Renal pelvis (tissue), 4 donors: ENCODE results near the gene SLC12A7. TPM values are rescaled to one million over a fixed set of nuclear protein-coding genes. Genes with fewer than 3 reads are reported as not detected.

Experiments used
- DNase-seq: peaks from one replicate; pipeline ENCODE4 v3.0.0-alpha.2; 2013
- polyA plus RNA-seq, 3 donors: library from polyadenylated mRNA; unstranded; fragments of 120-200 nt; gene quantifications; one replicate each; pipeline ENCODE4 v1.2.1, GENCODE V29; 2013; ENCODE audit not compliant: insufficient read length in 3 of 3

SLC12A7 gene
- polyA plus RNA-seq, 3 donors = 41.3 to 50.2 (median 44.3) TPM

DNA sequence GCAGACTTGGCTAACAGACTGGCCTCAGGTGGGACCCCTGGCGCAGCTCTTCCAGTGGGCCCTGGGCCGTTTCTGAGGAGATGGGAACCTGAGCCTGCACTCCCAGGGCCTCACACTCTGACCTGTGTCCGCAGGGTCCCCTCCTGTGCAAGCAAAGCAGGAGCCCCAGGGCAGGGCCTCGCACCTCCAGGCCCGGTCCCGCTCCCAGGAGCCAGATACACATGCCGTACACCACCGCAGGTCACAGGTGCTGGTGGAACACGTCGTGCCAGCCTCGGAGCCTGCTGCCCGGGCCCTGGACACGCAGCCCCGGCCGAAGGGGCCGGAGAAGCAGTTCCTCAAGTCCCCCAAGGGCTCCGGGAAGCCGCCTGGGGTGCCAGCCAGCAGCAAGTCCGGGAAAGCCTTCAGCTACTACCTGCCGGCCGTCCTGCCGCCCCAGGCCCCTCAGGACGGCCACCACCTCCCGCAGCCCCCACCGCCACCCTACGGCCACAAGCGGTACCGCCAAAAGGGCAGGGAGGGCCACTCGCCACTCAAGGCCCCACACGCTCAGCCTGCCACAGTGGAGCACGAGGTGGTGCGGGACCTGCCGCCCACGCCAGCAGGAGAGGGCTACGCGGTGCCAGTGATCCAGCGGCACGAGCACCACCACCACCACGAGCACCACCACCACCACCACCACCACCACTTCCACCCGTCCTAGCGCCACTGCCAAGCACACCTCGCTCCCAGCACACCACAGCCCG is 74.0 kb downstream of the SLC12A7 start:
- DNase-seq = no peak

DNA sequence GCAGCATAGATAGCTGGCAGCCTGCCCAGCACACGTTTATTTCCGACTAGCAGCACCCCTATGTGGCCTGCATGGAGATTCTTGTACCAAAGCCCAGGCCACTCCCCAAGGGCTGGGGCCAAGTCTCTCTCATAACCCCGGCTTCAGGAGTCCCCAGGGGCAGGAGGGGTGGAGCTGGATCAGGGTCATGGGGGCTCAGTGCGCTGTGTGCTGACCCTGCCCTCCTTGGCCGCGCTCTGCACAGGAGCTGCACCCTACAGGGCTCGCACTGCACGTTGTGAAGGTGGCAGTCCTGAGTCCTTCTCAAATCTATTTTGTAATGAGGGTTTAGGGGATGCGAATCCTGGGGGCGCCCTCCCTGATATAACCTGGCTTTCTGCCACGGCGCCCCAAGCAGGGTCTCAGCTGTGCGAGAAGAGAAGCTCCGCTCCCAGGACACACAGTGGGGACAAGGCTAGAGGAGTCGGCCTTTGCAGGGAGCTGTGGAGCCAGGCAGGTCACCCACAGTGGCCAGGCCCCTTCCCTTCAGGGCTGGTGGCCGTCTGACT is 74.7 kb downstream of the SLC12A7 start:
- DNase-seq = no peak

DNA sequence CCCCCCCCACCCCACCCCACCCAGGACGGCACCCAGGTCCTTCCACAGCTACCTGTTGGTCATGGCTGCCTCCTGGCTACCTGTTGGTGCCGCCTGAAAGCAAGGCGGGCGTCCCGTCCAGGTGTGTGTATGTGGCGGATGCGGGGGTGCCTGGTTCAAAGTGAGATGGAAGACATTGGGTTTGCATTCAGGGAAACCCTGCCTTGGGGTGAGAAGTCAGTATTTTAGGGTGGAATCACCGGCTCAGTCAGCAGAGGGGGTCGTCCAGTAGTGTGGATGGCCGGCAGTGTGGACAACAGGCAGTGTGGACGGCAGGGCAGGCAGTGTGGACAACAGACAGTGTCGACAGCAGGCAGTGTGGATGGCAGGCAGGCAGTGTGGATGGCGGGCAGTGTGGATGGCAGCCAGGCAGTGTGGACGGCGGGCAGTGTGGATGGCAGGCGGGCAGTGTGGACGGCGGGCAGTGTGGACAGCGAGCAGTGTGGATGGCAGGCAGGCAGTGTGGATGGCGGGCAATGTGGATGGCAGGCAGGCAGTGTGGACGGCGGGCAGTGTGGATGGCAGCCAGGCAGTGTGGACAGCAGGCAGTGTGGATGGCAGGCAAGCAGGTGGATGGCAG is 75.2 kb downstream of the SLC12A7 start:
- no peak for DNase-seq

DNA sequence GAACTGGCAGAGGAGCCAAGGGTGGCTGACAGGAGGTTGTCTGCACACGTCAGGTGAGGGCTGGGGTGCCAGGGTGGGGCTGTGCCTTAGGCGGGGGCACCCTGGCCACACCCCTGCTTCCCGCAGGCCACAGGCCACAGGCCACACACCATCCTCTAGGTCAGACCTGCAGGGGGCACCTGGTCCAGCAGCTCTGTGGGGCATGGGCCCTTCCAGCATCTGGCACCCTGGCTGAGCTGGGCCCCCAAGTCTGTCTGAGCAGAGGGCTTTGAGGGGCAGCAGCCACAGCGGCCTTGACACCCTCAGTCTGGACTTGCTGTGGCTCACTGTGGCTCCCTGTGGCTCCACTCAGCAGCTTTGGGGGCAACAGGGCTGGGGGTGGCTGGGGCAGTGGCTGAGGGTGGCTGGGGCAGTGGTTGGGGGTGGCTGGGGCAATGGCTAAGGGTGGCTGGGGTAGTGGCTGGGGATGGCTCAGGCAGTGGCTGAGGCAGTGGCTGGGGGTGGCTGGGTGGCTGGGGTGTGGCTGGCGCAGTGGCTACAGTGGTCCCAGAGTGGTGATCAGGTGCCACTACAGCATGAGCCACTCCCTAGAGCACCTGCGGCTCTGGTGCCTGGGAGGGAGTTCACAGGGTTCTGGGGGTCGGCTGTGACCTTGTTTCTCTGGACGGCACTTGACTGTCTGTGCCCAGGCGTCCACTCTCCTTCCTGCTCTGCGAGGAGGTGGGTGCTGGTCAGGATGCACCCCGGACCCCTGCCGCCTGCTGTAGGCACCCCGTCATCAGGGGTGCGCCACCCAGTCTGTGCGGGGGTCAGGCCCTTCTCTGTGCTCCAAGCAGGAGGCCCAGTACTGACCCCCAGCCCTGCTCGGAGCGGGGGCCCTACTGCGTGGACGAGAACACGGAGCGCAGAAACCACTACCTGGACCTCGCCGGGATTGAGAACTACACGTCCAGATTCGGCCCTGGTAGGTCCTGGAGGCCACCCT is 76.2 kb downstream of the SLC12A7 start:
- DNase-seq = no peak

DNA sequence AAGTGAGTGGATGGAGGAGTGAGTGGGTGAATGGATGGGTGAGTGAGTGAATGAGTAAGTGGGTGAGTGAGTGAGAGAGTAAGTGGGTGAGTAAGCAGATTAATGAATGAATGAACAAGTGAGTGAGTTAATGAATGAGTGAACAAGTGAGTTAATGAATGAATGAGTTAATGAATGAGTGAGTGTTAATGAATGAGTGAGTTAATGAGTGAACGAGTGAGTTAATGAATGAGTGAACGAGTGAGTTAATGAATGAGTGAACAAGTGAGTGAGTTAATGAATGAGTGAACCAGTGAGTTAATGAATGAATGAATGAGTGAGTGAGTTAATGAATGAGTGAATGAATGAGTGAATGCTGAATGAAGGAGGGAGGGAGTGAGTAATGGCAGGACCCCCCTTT is 76.9 kb downstream of the SLC12A7 start:
- no peak for DNase-seq

DNA sequence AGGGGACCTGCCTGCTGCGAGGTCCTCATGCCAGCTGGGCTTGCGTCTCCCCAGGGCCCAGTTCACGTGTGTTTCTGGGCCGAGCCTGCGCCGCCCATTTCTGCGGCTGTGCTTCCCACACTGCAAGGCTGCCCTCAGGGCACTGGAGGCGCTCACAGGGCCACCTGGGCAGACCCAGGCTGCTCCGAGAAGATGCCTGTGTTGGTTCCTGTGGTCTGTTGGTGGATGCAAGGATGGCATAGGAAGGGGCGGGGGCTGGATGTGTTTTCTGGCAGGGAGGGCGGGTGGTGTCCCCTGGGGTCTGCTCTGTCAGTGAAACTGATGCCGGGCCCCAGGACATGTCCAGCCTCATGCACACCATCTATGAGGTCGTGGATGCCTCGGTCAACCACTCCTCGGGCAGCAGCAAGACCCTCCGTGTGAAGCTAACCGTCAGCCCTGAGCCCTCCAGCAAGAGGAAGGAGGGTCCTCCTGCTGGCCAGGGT is 77.4 kb downstream of the SLC12A7 start:
- DNase-seq = no peak

DNA sequence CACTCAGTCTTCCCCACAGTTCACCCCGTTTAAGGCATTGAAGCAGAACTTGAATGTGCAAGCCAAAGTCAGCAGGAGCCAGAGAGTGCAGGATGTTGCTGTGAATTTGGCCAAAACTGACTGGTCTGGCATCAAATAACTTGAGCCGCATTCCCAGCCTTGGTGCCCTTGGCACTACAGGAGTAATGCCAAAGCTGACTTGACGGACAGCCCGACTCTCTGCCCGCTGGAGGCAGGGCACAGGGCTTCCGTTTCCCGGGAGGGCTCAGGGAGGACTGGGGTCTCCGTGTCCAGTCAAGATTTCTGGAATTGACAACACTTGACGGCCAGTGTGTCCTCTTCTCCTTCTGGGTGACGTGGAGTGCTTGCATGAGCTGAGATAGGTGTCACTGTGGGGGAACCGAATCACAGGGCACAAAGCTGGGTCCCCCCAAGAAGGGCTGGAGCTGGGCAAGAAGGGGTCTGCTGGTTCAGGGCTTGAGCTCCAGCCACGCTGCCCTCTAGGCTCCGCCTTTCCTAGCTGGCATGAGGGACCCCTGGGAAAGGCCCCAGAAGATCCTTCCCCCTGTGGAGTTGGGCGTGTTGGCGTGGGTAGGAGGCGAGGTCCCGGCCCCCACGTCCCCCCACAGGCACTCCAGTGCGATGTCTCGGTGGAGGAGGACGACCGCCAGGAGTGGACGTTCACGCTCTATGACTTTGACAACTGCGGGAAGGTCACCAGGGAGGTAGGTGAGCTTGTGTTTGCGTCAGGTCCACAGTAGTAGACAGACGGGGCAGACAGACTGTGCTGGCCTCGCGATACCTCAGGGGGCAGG is 78.0 kb downstream of the SLC12A7 start:
- no peak for DNase-seq

DNA sequence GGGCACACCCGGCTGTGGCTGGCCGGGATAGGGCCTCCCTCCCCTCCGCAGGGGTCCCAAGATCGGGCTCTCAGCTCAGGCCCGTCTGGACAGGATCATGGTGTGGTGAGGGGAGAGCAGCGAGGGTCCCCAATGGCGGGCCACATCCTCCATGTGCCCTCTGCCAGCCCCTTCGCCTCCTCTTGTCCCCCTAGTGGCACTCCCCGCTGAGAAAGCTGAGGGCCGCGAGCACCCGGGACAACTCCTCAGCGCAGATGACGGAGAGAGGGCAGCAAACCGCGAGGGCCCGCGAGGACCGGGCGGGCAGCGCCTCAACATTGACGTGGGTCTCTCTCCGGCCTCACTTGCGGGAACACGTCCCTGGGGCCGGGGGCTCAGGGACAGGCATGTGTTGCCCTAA is 78.7 kb downstream of the SLC12A7 start:
- no peak for DNase-seq

DNA sequence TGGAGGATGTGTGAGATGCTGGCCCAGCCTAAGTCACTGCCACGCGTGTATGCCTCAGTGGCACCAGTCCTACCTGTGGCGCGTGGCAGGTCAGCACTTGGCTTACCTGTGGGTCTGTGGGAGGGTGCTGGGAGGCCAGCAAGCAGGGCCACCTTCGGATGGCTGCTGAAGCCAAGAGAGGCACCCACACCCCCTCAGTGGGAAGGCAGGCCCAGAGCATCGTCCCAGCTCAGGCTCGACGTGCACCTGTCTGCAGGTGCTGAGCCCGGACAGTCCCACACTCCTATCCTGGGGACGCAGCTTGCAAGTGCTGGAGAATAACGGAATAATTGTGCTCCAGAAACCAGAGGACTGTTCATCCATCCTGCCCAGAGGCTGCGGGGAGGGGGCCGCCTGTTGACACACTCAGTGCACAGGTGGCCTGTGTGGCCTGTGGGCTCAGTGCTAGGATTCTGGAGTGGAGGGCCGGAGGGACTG is 79.3 kb downstream of the SLC12A7 start:
- no peak for DNase-seq

DNA sequence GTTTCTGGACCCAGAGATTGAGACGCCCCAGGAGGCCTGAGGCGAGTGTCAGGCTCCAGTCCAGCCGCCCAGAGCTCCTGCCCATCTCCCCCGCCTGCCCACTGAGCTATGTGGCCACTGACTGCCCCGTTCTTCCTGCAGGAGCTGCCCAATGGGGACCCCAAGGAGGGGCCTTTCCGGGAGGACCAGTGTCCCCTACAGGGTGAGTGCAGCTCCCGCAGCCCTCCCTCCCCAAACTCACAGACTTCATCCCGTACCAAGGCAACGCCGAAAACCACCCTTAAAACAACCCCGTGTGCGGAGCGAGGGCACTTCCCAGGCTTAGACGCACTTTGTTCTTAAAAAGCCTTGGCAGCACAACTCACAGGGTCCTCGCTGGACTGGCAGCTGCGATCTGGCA is 79.9 kb downstream of the SLC12A7 start:
- no peak for DNase-seq

DNA sequence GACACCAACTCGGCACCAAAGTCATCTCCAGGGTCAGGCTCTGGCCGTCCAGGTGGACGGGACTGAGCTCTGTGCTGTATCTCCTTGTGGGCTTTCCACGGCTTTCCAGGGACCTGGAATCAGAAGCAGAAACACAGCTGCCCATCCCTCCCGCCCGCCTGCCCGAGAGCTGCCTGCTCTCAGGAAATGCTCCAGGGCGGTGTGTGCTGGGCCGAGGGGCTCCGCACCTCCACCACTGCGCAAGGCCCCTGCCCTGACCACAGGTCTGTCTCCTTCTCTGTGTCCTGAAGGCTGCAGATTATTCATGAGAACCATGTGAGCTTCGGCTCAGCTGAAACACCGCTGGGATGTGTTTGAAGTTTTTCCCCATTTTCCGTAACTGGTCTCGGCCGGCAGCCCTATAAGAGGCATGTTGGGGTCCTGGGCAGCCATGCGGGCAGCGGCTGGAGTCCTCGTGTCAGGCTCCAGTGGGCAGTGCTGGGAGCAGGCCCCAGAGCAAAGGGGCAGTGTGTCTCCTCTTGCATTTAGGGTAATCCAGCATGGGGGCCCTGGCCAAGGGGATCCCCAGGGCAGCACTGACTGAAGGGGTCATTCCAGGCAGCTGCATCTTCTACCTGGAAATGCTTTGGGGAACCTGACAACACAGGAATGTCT is 80.4 kb downstream of the SLC12A7 start:
- DNase-seq = no peak

DNA sequence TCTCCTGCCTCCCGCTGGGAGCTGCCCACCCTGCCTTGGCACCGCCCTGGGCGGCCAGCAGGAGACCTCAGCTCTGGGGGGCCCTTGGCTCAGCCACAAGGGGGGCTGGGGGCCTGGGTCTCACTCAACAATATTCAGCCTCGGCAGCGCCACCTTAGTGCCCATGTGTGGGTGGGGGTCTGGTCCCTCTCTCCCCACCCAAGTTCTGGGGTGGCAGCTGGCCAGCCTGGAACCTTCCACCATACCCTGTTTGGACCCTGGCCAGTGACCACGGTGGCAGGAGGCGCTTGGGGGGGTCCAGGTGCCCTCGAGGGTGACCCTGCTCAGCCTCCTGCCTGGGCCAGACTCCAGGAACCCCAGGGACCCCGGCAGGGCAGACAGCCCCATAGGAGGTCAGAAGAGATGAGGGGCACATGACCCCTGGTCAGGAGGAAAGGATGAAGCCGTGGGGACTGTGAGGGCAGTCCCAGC is 81.0 kb downstream of the SLC12A7 start:
- no peak for DNase-seq

DNA sequence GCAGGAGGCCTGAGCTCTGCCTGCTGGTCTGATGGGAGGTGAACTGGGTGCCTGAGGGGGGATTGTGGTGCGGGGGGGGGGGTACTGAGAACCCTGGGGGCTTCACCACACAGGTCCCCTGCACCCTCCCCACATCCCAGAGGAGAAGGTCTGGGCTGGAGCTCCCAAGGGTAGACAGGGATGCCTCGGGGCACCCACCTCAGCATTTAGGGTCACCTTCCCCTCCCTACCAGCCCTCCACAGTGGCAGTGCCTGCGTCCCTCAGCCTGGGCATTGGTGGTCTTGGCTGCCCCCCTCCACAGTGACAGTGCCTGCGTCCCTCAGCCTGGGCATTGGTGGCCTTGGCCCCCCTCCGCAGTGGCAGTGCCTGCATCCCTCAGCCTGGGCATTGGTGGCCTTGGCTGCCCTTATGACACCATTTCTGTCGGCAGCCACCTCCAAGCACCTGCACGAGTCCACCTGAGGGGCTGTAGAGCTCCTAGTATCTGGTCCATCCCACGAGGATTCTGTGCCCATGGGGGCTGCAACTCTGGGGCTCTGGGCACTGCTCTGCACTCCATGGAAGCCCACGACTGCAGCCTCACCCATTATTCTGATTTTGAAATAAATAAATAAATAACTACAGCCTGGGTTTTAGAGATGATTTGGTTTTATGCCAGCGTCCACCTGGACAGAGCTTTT is 81.8 kb downstream of the SLC12A7 start:
- DNase-seq = no peak

DNA sequence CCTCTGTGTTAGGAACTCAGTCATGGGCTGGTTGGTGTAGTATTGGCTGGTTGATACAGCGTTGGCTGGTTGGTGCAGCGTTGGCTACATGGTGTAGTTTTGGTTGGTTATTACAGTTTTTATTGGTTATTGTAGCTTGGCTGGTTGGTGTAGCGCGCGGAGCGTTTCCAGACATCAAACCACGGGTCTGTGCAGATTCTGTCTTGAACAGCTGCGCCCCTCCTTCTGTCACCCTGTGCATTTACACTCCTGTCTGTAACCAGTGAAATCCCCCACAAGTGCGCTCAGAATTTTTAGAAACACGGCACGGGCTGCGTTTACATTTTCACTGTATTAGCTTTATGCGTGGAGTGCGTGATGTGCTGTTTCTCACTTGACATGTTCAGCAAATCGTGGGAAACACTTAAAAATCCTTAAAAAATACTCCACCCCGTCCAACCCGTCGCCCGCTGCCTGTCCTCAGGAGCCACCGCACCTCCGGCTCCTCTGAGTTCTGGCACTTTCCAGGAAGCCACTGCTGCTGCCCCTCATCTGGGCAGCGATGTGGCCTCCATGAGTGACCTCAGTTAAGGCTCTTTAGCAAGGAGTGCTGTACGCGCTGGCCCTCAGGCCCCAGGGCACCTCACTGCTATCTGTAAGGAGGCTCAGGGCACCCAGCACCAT is 82.5 kb downstream of the SLC12A7 start:
- DNase-seq = no peak

DNA sequence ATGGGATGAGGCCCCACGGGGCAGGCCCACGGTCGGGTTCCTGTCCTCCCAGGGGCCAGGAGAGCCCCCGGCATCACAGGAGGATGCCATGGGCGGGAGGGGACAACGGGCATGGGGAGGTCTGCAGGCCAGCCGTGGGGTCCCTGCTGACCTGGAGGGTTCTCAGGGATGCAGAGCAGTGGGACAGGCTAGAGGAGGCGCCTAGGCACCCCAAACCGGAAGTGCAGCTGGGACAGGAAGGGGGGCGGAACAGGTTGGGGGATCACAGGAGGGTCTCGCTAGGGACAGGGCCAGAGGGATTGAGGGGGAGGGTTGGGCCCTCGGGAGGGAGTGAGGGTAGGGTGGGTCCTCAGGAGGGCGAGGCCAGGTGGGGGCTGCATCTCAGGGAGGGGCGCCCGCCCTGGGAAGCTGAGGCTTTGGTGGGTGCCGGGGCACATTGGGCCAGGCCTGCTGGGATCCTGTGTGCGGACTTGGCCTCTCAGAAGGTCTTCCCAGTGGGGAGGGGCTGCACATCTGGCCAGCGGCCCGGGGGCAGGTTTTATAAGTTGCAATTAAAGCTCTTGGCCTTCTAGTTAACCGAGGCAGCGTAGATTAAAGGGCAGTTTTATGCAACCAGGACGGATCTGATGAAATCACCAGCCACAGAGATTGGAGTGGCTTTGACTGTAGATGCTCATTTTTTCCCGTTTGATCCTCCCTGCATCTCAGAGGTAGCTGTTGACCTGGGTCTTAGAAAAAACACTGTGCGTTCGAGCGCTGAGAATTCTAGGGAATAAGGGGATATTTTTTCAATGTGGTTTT is 83.2 kb downstream of the SLC12A7 start:
- no peak for DNase-seq

DNA sequence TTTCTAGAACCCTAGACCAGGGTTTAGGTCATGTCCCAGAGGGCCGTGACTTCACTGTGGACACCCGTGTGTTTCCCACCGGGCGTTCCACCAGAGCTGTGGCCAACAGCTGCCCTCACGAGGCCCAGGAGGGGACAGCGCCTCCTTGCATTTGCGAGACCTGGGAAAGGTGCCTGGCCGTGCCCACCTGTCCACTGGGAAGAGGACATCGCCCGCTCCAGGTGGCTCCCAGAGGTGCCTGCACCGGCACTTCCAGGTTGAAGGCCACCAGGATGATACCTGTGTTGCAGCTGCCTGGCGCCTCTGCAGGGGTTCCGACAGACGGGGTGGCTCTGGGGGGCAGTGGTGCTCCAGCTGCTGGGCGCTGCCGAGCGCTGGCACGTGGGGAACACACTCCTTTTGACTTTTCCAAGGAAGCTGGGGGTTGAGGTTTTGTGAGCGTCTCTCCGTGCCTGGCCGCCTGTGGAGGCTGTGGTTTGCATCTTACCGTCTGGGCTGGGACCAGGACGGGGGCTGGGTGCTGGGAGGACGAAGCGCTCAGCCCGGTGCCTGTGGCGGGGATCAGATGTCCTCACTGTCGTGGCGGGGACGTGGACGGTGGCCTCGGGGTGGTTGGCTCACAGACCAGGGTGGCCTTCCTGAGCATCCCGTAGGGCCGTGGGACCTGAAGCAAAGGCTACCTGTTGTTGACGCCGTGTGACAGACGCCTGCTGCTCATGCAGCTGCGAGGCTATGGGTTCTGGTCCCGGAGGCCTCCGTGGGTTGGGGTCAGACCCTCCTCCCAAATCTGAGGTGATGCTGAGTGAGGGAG is 84.0 kb downstream of the SLC12A7 start:
- no peak for DNase-seq
